Mammary epithelial cell (primary cell): ENCODE measurements around the gene SLC16A3.

Source experiments
- CTCF ChIP-seq, 2 donors: IDR thresholded peaks in 1 of 2; conservative IDR thresholded peaks in 1 of 2; 2 replicates each; pipeline ENCODE4 v1.5.1; 2011 to 2012; ENCODE audit warnings: inconsistent platforms in 2 of 2, low read length in 2 of 2, mild to moderate bottlenecking in 2 of 2, control low read depth in 1 of 2, low read depth in 1 of 2; ENCODE audit not compliant: insufficient read depth in 1 of 2; ENCODE audit errors: extremely low read depth in 1 of 2
- EZH2 ChIP-seq: IDR thresholded peaks from 2 replicates; pipeline ENCODE4 v1.6.1; 2012; ENCODE audit warnings: low read length, inconsistent platforms, borderline replicate concordance

- TF ChIP-seq CTCF (conservative IDR thresholded peaks at IDR 0.05 in 1 of 2, IDR thresholded peaks at IDR 0.05 in 1 of 2; ENCODE audit: extremely low read depth in 1 of 2, insufficient read depth in 1 of 2, low read depth in 1 of 2, low read length in 2 of 2) = no peak
- no peak for TF ChIP-seq EZH2
Observed at GRCh38 chr17:82243648-82244412, 15.0 kb downstream of the SLC16A3 start.
